ENCODE data around the gene WDR33. TPM values are rescaled to one million over a fixed set of nuclear protein-coding genes. Genes with fewer than 3 reads are reported as not detected.

WDR33 gene
- total RNA-seq, 4 donors from 2014 or later: 41.3 to 51.6 (median 45.1) TPM

DNA sequence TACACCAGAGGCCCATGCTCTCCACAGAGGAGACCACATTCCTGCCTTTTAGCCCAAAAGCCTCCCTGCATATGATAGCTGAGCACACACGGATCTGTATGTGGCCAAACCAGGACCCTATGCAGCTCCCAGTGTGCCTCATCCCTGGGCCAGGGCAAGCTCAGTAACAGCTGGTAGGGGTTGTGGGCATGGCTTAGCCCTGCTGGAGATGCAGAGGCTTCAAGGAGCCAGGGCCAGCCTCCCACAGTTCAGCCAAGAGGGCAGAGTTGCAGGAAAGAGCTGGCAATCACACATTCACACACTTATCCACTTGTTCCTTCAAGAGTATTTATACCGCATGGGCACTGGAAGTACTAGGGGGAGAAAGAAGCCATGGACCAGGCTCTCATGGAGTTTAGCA, 134.1 kb downstream of the WDR33 start:
- Histone ChIP-seq H3K27ac (no peak overlapping the region), H3K27me3 (peaks cover 0 to 5% of the 10 kb centered on the region in 2 donors), H3K4me3 (no peak overlapping the region), H3K36me3 (no peaks in the 10 kb centered on the region), H3K9me3 (no peaks in the 10 kb centered on the region), H3K4me1 (peaks cover 0 to 21% (median 10%) of the 10 kb centered on the region in 4 donors)
- DNase-seq: no peak
- no peak for TF ChIP-seq POLR2A (IDR thresholded peaks at IDR 0.05)
- TF ChIP-seq, protein P1, sequence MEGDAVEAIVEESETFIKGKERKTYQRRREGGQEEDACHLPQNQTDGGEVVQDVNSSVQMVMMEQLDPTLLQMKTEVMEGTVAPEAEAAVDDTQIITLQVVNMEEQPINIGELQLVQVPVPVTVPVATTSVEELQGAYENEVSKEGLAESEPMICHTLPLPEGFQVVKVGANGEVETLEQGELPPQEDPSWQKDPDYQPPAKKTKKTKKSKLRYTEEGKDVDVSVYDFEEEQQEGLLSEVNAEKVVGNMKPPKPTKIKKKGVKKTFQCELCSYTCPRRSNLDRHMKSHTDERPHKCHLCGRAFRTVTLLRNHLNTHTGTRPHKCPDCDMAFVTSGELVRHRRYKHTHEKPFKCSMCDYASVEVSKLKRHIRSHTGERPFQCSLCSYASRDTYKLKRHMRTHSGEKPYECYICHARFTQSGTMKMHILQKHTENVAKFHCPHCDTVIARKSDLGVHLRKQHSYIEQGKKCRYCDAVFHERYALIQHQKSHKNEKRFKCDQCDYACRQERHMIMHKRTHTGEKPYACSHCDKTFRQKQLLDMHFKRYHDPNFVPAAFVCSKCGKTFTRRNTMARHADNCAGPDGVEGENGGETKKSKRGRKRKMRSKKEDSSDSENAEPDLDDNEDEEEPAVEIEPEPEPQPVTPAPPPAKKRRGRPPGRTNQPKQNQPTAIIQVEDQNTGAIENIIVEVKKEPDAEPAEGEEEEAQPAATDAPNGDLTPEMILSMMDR (IDR thresholded peaks at IDR 0.05): no peak

- DNase-seq: peak in 1 of 3 donors; percentile 51
- no peak for TF ChIP-seq POLR2A (IDR thresholded peaks at IDR 0.05)
- TF ChIP-seq, protein P1 (IDR thresholded peaks at IDR 0.05): no peak
- Histone ChIP-seq H3K9me3 (no peaks in the 10 kb centered on the region), H3K27ac (peak within 1 kb of the TSS; percentile 58 to 77 (median 70)), H3K27me3 (peaks cover 0 to 5% of the 10 kb centered on the region in 2 donors), H3K4me1 (peaks cover 0 to 16% (median 9%) of the 10 kb centered on the region in 4 donors), H3K4me3 (peak within 1 kb of the TSS; percentile 45 to 58 (median 51)), H3K36me3 (no peaks in the 10 kb centered on the region)
Observed at GRCh38 chr2:127675331-127676261, 135.4 kb downstream of the WDR33 start, which contains the start of gene LIMS2. Gene LIMS2 (minus strand): TSS chr2:127675530. CDS start chr2:127675024, 506 bp downstream.

DNA sequence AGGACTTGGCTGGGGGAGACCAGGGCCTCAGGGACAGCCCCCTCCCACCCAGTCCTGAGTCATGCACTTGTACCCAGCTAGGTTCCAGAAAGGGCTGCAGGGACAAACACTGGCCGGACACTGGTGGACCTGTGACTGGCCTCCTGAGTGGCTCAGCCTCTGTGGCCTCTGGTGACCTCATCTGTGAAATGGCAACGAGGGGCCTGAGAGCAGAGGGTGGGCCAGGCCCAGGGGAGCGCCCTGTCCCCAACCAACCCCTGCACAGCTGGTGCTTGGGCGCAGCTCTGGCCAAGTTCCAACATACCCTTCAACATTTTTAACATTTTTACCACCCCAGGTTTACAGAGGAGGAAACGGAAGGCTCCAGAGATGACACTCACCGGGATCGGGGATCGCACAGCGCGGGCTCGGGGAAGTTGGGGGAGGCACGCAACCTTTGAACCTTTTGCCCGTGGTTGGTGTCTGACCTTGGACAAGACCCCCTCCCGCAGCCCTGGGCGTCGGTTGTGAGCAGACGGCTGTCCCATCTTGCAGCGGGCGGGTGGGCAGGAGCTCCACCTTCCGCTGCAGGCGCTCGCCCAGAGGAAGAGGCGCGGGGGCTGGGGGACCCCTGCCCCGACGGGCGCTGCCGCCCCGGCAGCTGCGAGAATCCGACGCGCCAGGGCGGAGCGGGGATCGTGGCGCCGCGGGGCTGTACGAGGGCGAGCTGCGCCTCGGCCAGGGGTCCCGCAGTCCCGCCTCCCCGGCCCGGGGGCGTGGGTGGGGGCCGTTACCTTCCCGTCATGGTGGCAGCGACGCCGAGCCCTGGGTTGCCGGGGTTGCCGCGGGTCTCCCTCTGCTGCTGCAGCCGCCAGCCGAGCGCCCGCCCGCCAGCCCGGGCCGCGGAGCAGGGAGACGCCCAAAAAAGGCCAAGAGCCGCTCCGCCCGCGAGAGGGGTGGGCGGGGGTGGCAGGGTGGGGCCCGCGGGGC, 136.4 kb downstream of the WDR33 start:
- H3K4me1 ChIP-seq: peaks cover 0 to 16% (median 9%) of the 10 kb centered on the region in 4 donors
- peak in 2 of 3 donors; percentile 47 to 57 for DNase-seq
- H3K27ac ChIP-seq: peak overlapping the region; percentile 58 to 77 (median 70)
- TF ChIP-seq, protein P1 (IDR thresholded peaks at IDR 0.05): no peak
- no peak for TF ChIP-seq POLR2A (IDR thresholded peaks at IDR 0.05)
- H3K36me3 ChIP-seq: no peaks in the 10 kb centered on the region
- H3K4me3 ChIP-seq: peak overlapping the region; percentile 45 to 58 (median 51)
- H3K27me3 ChIP-seq: peaks cover 0 to 5% of the 10 kb centered on the region in 2 donors
- H3K9me3 ChIP-seq: no peaks in the 10 kb centered on the region

DNA sequence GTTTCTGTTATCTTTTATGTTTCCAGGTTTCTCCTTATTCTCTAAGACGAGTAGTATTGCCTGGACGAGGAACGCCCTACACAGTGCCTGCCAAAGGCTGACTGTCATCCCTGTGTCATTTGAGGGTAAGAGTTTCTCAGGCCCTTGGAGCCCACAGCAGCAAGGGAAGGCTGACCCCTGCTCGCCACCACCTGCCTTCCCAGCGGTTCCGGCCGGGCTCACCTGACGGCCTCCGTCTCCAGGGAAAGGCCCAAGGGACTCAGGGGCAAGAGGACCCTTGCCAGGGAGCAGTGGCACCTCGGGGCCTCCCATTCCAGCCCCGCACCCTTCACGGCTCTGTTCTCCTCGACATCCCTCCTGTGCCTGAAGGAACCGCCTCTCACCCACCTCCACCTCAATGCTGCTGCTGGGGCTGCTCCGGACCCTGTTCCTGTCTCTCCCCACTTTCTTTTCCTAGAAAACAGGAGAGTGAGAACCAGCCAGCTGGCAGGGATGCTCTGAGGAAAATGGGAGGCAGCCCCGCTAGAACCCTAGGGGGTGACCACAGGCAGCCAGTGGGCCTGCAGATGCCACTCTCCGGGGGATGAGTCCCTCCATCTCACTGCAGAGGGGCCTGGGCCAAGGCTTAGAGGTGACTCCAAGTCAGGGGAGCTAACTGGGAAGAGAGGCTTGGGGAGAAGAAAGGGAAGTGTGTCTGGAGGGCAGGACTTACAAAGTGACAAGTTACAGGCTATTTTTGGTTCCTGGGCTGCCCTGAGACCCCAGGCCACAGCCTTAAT, 137.5 kb downstream of the WDR33 start:
- peak in 1 of 3 donors; percentile 41 for DNase-seq
- Histone ChIP-seq H3K27ac (peak overlapping the region in 3 of 4 donors; percentile 68 to 77 (median 71)), H3K4me3 (peak overlapping the region in 3 of 4 donors; percentile 45 to 58 (median 51)), H3K9me3 (no peaks in the 10 kb centered on the region), H3K4me1 (peaks cover 0 to 16% (median 9%) of the 10 kb centered on the region in 4 donors), H3K36me3 (no peaks in the 10 kb centered on the region), H3K27me3 (peaks cover 0 to 5% of the 10 kb centered on the region in 2 donors)
- no peak for TF ChIP-seq POLR2A (IDR thresholded peaks at IDR 0.05)
- TF ChIP-seq, protein P1 (IDR thresholded peaks at IDR 0.05): no peak
